Trophoblast cell (in vitro differentiated cells and primary cell): ENCODE data around the gene ST8SIA5.

Experiments
- DNase-seq, 2 donors: peaks; one replicate each; pipeline ENCODE4 v3.0.0-alpha.2; 2016
- H2AFZ ChIP-seq: 2 replicates; pipeline ENCODE4 v1.6.1; 2013; ENCODE audit warnings: low read length, moderate library complexity, mild to moderate bottlenecking; ENCODE audit not compliant: insufficient read depth, poor library complexity
- H2AK5ac ChIP-seq: 2 replicates; pipeline ENCODE4 v1.6.1; 2013; ENCODE audit warnings: mild to moderate bottlenecking, low read length
- H2BK120ac ChIP-seq: 2 replicates; pipeline ENCODE4 v1.6.1; 2013; ENCODE audit warnings: low read length, mild to moderate bottlenecking, moderate library complexity; ENCODE audit not compliant: insufficient read depth, poor library complexity
- H2BK12ac ChIP-seq: 2 replicates; pipeline ENCODE4 v1.6.1; 2013; ENCODE audit warnings: mild to moderate bottlenecking, low read length, moderate library complexity
- H2BK5ac ChIP-seq: 2 replicates; pipeline ENCODE4 v1.6.1; 2013; ENCODE audit warnings: low read length, low read depth, moderate library complexity, mild to moderate bottlenecking; ENCODE audit not compliant: poor library complexity
- H3K14ac ChIP-seq: 2 replicates; pipeline ENCODE4 v1.6.1; 2013; ENCODE audit warnings: mild to moderate bottlenecking, low read length
- H3K18ac ChIP-seq: 2 replicates; pipeline ENCODE4 v1.6.1; 2013; ENCODE audit warnings: mild to moderate bottlenecking, low read length
- H3K23ac ChIP-seq: 2 replicates; pipeline ENCODE4 v1.6.1; 2013; ENCODE audit warnings: low read length
- H3K27ac ChIP-seq: 2 replicates; pipeline ENCODE4 v1.5.1; 2013; ENCODE audit warnings: low read depth, mild to moderate bottlenecking, inconsistent platforms, low read length, moderate library complexity
- H3K27me3 ChIP-seq: 2 replicates; pipeline ENCODE4 v1.6.1; 2013; ENCODE audit warnings: inconsistent platforms, mild to moderate bottlenecking, low read length, moderate library complexity; ENCODE audit not compliant: insufficient read depth
- H3K36me3 ChIP-seq, 2 experiments: 1 replicate in 1 of 2; 2 replicates in 1 of 2; pipeline ENCODE4 v1.6.1; 2013; ENCODE audit warnings: low read length in 2 of 2, mild to moderate bottlenecking in 2 of 2, moderate library complexity in 1 of 2; ENCODE audit not compliant: insufficient read depth in 2 of 2, control insufficient read depth in 1 of 2
- H3K4ac ChIP-seq: 2 replicates; pipeline ENCODE4 v1.6.1; 2013; ENCODE audit warnings: low read depth, mild to moderate bottlenecking, low read length, moderate library complexity
- H3K4me1 ChIP-seq, 2 experiments: 1 replicate in 1 of 2; 2 replicates in 1 of 2; pipeline ENCODE4 v1.6.1; 2013; ENCODE audit warnings: low read length in 2 of 2, mild to moderate bottlenecking in 2 of 2, moderate library complexity in 1 of 2; ENCODE audit not compliant: insufficient read depth in 2 of 2, control insufficient read depth in 1 of 2
- H3K4me2 ChIP-seq: 2 replicates; pipeline ENCODE4 v1.6.1; 2013; ENCODE audit warnings: inconsistent platforms, mild to moderate bottlenecking, low read length, moderate library complexity
- H3K4me3 ChIP-seq: 2 replicates; pipeline ENCODE4 v1.5.1; 2013; ENCODE audit warnings: mild to moderate bottlenecking, low read depth, low read length, inconsistent platforms
- H3K79me1 ChIP-seq: one replicate; pipeline ENCODE4 v1.6.1; 2013; ENCODE audit warnings: low read length
- H3K79me2 ChIP-seq: 2 replicates; pipeline ENCODE4 v1.6.1; 2013; ENCODE audit warnings: low read length, mild to moderate bottlenecking; ENCODE audit not compliant: control insufficient read depth, insufficient read depth, poor library complexity
- H3K9ac ChIP-seq: 2 replicates; pipeline ENCODE4 v1.6.1; 2013; ENCODE audit warnings: mild to moderate bottlenecking, low read length
- H3K9me3 ChIP-seq: 2 replicates; pipeline ENCODE4 v1.6.1; 2013; ENCODE audit warnings: low read depth, mild to moderate bottlenecking, control low read depth, inconsistent platforms, low read length; ENCODE audit not compliant: insufficient read depth
- H4K12ac ChIP-seq: 2 replicates; pipeline ENCODE4 v1.6.1; 2013; ENCODE audit warnings: low read depth, mild to moderate bottlenecking, low read length, moderate library complexity
- H4K8ac ChIP-seq: 2 replicates; pipeline ENCODE4 v1.6.1; 2013; ENCODE audit warnings: low read depth, mild to moderate bottlenecking, low read length, moderate library complexity
- H4K91ac ChIP-seq: one replicate; pipeline ENCODE4 v1.6.1; 2013; ENCODE audit warnings: low read depth, mild to moderate bottlenecking, low read length, moderate library complexity
- WGBS: extraction: QIAGEN DNeasy Blood & Tissue Kit; methylation state at CpG from one replicate; pipeline ENCODE4 v1.1.7; 2013; ENCODE audit warnings: missing lambda C conversion rate; ENCODE audit not compliant: insufficient read length, insufficient coverage; ENCODE audit errors: extremely low coverage; 5-methylcytosine and 5-hydroxymethylcytosine counted together

The ST8SIA5 gene

DNA sequence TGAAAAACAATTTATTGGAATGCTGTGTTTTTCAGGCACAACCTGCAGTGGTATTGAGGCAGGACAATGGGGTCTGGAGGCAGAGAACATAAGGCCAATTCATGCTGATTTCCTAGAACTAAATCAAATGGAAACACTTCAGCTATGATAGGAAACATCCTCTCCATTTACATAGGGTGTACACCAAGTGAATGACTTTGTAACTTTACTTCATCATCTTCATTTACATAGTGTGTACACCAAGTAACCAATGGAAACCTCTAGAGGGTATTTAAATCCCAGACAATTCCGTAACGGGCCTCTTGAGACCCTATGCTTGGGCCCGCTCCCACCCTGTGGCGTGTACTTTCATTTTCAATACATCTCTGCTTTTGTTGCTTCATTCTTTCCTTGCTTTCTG, 32.2 kb upstream of the ST8SIA5 start:
- Histone ChIP-seq H3K27me3 (no peaks in the 10 kb centered on the region), H2BK120ac (no peak overlapping the region), H2AFZ (no peak overlapping the region), H3K4me3 (no peak overlapping the region), H3K36me3 (no peaks in the 10 kb centered on the region), H3K23ac (no peak overlapping the region), H3K4me1 (no peaks in the 10 kb centered on the region), H2AK5ac (no peak overlapping the region), H3K4me2 (no peak overlapping the region), H3K4ac (no peak overlapping the region), H3K9me3 (no peaks in the 10 kb centered on the region), H2BK5ac (no peak overlapping the region), H3K79me2 (no peaks in the 10 kb centered on the region), H3K18ac (no peak overlapping the region), H4K91ac (no peak overlapping the region), H2BK12ac (no peak overlapping the region), H4K12ac (no peak overlapping the region), H3K14ac (no peak overlapping the region), H4K8ac (no peak overlapping the region), H3K9ac (no peak overlapping the region), H3K79me1 (no peaks in the 10 kb centered on the region), H3K27ac (no peak overlapping the region)
- no CpG with 5 or more reads among the region's 4 CpGs for WGBS
- no peak for DNase-seq

DNA sequence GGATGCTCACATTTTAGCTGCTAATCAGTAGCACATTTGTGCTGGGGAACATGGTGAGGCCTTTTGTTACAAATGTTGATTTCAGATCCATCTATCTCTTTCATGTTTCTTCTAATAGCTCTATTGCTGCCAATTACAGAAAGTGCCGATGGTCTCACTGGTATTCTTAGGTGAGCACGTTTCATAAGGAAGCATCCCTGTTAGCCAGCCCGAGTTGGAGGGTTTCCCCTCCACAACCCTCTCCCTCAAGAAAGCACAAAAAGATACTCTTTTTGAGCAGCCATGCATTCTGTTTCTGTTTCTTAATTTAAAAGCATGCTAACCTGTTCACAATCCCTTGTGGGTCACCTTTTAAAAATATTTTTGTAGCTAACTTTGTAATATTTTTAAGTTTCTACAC, 30.8 kb upstream of the ST8SIA5 start:
- H4K91ac ChIP-seq = no peak overlapping the region

DNA sequence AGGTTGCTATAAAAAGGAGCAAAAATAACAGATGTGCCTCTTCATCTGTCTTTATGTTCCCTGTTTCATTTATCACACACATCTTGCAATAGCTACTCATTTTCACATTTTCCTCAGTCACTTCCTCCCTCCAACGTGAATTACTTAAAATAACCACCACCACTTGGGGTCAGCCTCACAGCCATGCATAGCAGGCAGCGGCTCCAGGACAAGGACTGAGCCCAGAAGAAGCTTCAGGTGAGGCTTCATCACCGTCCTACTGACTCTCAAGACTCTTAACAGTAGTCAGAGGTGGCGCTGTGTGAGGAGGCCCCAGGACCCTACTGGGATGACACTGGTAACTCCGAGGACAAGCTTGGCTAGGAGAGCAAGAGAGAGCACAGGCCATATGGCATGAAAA, 15.5 kb upstream of the ST8SIA5 start:
- no CpG with 5 or more reads among the region's 5 CpGs for WGBS
- no peak overlapping the region for H2AFZ ChIP-seq
- no peak overlapping the region for H3K4ac ChIP-seq

More for the DNA sequence above, 30.8 kb upstream of the ST8SIA5 start:
- no peaks in the 10 kb centered on the region for H3K79me1 ChIP-seq
- H2AFZ ChIP-seq = no peak overlapping the region
- no peak overlapping the region for H2BK120ac ChIP-seq
- H3K18ac ChIP-seq = no peak overlapping the region
- no peak overlapping the region for H2BK12ac ChIP-seq
- H4K12ac ChIP-seq = no peak overlapping the region
- no peak overlapping the region for H3K4me3 ChIP-seq
- H3K4me2 ChIP-seq = no peak overlapping the region
- no peaks in the 10 kb centered on the region for H3K79me2 ChIP-seq
- no peak overlapping the region for H3K27ac ChIP-seq
- no peaks in the 10 kb centered on the region for H3K4me1 ChIP-seq
- no peak overlapping the region for H3K4ac ChIP-seq
- no peaks in the 10 kb centered on the region for H3K9me3 ChIP-seq
- H3K36me3 ChIP-seq = no peaks in the 10 kb centered on the region
- H3K9ac ChIP-seq = no peak overlapping the region
- no peak overlapping the region for H3K23ac ChIP-seq
- H3K27me3 ChIP-seq = no peaks in the 10 kb centered on the region
- no peak overlapping the region for H4K8ac ChIP-seq
- WGBS = no CpG with 5 or more reads among the region's 3 CpGs
- no peak overlapping the region for H3K14ac ChIP-seq
- no peak overlapping the region for H2BK5ac ChIP-seq
- no peak for DNase-seq
- no peak overlapping the region for H2AK5ac ChIP-seq

GRCh38 chr18:46771141-46771540, 14.3 kb upstream of the ST8SIA5 start:
- Histone ChIP-seq H2BK5ac (no peak overlapping the region), H3K36me3 (no peaks in the 10 kb centered on the region), H3K18ac (no peak overlapping the region), H3K4me1 (no peaks in the 10 kb centered on the region), H2BK120ac (no peak overlapping the region), H3K4me3 (no peak overlapping the region), H3K79me1 (no peaks in the 10 kb centered on the region), H3K27ac (no peak overlapping the region), H4K91ac (no peak overlapping the region), H3K27me3 (no peaks in the 10 kb centered on the region), H3K23ac (no peak overlapping the region), H3K79me2 (no peaks in the 10 kb centered on the region), H3K9me3 (no peaks in the 10 kb centered on the region), H3K4me2 (no peak overlapping the region), H2AFZ (no peak overlapping the region), H4K8ac (no peak overlapping the region), H2BK12ac (no peak overlapping the region), H3K9ac (no peak overlapping the region), H3K14ac (no peak overlapping the region), H2AK5ac (no peak overlapping the region), H4K12ac (no peak overlapping the region), H3K4ac (no peak overlapping the region)
- WGBS = no CpG with 5 or more reads among the region's 3 CpGs
- DNase-seq = no peak

More for the DNA sequence above, 15.5 kb upstream of the ST8SIA5 start:
- no peaks in the 10 kb centered on the region for H3K79me1 ChIP-seq
- no peak overlapping the region for H3K4me3 ChIP-seq
- H3K79me2 ChIP-seq = no peaks in the 10 kb centered on the region
- H3K9me3 ChIP-seq = no peaks in the 10 kb centered on the region
- no peak overlapping the region for H3K9ac ChIP-seq
- H3K36me3 ChIP-seq = no peaks in the 10 kb centered on the region
- H2BK12ac ChIP-seq = no peak overlapping the region
- H4K12ac ChIP-seq = no peak overlapping the region
- H3K4me1 ChIP-seq = no peaks in the 10 kb centered on the region
- H3K27me3 ChIP-seq = no peaks in the 10 kb centered on the region
- H4K8ac ChIP-seq = no peak overlapping the region
- no peak overlapping the region for H3K18ac ChIP-seq
- no peak overlapping the region for H2BK5ac ChIP-seq
- H4K91ac ChIP-seq = no peak overlapping the region
- H2BK120ac ChIP-seq = no peak overlapping the region
- H3K4me2 ChIP-seq = no peak overlapping the region
- DNase-seq = no peak
- no peak overlapping the region for H3K23ac ChIP-seq
- H2AK5ac ChIP-seq = no peak overlapping the region
- H3K27ac ChIP-seq = no peak overlapping the region
- no peak overlapping the region for H3K14ac ChIP-seq
